NCI-H2107 treated with DMSO at 0.1 percent for 48 hours (cell line): ENCODE results near the gene TMCC1.

Experiments used
- DNase-seq: peaks from one replicate; lab custom pipeline; 2025; ENCODE audit not compliant: unreplicated experiment; lab: John Stamatoyannopoulos, UW

Gene TMCC1

DNA sequence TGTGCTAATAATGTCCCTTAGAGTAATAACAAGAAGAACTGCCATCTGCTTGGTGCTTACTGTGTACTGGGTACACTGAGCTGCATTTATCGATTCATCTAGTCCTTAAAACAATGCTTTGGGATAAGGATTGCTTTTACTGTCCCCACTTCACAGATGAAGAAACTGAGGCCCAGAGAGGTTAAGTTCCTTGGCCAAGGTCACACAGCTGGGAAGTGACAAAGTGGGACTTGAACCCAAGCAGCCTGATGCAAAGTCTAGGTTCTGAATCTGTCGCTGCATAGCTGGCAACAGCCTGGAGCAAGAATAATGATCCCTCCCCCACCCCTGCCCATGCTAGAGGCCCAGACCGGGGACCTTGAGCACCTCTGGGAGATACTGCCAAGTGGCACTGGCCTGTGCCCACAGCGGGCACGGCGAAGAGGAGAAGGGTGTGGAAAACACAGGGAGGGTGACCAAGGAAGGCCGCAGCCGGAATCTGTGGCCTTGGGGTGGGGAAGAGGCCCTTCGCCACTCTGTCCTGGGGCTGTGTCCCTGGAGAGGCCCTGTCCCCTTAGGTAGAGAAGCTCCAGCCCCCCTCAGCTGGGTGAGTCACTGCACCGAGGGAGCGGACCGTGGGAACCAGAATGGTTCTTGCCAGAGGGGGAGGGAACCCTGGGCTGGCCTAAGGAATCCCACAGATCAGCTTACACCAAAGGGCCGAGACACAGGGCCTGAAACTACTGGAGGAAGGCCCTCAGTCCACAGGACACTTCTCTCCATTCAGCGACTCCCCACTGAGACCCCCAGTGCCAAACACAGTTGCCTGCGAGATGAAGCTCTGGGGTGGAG lies 290.6 kb downstream of the TMCC1 start:
- no peak for DNase-seq

DNA sequence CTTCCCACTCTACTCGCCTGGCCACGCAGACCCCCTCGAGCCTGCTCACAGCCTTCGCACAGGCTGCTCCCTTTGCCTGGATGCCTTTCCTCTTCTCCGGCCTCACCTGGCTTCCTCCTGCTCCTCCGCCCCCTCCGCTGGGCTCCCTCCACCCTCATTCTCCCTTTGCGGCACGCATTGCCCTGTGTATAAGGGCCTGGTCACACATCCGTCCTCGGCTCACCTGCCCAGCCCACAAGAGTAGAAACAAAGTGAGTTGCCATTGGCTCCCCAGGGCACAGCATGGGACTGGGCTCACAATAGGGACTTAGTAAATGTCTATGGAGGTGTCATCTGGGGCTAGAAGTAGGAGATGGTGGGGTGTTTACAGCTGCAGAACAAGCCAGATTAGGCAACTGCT lies 291.2 kb downstream of the TMCC1 start:
- DNase-seq: no peak

DNA sequence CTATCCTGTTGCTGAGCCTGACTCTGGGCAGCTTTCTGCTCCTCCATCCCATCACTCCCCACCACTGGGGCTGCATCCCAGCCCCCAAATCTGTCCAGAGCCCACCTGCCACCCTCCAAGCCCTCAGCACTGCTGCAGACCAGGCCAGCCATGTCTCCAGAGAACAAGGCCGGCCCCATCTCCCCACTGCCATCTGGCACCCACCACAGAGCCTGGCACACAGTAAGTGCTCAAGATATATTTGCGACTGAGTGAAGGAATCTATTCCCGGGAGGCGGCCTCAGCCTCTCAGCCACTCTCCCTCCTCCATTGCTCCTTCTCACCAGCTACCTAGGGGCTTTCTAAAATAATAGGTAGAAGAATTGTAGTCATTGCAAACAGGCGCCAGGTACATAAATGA lies 291.8 kb downstream of the TMCC1 start:
- no peak for DNase-seq

DNA sequence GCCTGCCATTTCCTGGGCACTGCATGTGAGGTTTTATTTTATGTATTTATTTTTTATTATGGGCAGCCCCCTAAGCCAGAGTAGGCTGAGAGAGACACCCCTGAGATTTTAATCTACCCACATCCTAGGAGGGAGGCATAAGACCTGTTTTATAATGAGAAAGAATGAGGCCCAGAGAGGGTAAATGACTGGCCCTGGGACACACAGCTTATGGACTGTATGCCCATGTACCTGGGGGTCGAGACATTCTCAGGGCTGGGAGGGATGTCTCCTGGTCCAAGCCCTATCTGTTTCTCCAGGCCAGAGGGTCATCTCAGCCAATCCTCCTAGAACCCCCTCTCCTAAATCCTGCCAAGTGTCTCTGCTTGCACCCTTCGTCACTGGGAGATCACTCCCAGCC lies 293.2 kb downstream of the TMCC1 start:
- DNase-seq: no peak

DNA sequence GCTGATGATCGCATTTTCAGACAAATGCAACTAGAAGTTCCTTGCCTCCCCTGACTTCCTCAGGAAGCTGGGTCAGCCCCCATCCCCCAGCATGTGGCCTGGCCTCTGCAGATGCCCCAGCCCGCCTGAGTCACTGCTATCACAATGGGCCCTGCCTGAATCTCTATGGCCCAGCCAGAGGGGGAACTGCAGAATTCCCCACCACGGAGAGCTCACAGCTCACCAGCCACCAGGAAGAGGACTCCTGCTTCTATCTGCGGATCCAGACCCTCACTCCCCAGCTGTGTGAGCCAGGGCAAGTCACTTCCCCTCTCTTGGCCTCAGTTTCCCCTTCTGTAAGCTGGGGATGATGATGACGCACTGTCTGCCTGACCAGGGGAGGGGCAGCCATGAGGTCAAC lies 293.9 kb downstream of the TMCC1 start:
- no peak for DNase-seq

DNA sequence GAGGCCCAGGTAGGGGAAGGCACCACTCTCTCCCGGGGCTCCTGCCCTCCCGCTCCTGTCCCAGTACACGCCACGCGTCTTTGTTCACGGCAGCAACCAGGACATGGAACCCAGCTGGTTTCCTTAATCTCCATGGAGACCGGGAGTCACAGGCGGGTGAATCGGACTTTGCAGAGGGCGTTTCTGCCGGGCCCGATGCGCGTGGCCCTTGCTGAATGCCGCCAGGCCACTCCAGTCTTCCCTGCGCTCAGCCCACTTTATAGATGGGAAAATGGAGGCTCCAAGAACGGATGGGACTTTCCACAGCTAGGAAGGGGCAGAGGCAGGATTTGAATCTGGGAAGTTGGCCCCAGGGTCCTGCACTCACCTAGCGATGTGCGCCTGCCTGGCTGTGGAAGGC lies 294.4 kb downstream of the TMCC1 start:
- no peak for DNase-seq

DNA sequence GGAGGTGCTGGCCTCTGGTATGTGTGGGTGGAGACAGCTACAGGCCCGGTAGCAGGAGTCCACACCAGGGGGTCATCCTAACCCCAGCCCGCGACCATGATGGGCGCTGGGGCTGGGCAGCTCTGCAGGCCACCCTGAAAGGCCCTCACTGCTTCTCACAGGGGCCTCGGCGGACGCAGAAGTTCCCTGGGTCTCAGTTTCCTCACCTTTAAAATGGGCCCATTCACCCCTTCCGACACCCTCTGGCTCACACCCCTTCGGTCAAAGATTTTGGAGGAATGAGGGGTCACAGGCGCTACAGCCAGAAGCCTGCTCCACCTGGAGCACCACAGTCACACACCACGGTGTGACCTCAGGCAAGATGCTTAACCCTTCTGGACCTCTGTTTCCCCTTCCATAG lies 295.0 kb downstream of the TMCC1 start:
- DNase-seq: no peak

DNA sequence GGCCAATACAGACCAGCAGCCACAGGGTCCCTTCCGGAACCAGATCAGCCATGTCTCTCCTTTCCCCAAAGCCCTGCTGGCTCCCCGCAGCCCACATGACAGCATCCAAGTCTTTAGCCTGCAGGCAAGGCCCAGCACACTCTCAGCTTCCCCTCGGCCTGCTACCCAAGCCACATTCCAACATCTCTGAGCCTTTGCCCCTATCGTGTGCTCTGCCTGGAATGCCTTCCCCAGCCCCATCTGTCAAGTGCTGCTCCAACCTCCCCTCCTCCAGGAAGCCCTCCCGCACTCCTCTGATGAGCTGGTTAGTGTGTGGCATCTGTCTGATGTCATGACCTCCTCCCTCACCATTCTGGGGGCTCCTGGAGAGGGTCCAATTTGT lies 295.5 kb downstream of the TMCC1 start:
- DNase-seq: no peak
